HepG2 (cell line): Measurements from ENCODE around the gene PEPD.

Experiments used
- EZH2 ChIP-seq: conservative IDR thresholded peaks from 2 replicates; pipeline ENCODE4 v1.6.1; 2012; ENCODE audit warnings: mild to moderate bottlenecking, low read depth, low read length, moderate library complexity
- FOXK1 ChIP-seq: sonication (generic); formaldehyde crosslinking; IDR thresholded peaks from 2 replicates; pipeline ENCODE4 v1.4.0; 2020; ENCODE audit warnings: low read depth, missing genetic modification reagents, borderline replicate concordance
- NONO ChIP-seq, 2 experiments: fragments of 450-650 bp in 1 of 2; sonication (generic) in 1 of 2; formaldehyde crosslinking in 1 of 2; IDR thresholded peaks in 1 of 2; conservative IDR thresholded peaks in 1 of 2; 2 replicates each; pipeline versions ENCODE4 v1.6.1 to v1.8.0; 2017 to 2022; ENCODE audit warnings: mild to moderate bottlenecking in 1 of 2, missing genetic modification reagents in 1 of 2, moderate library complexity in 1 of 2
- POLR2A ChIP-seq, 2 experiments: IDR thresholded peaks; 2 replicates each; pipeline ENCODE4 v1.6.1; 2011; ENCODE audit warnings: low read depth in 2 of 2, low read length in 2 of 2, mild to moderate bottlenecking in 1 of 2, moderate library complexity in 1 of 2; ENCODE audit not compliant: insufficient read depth in 1 of 2
- YY1 ChIP-seq: IDR thresholded peaks from 2 replicates; pipeline ENCODE4 v1.6.1; 2011; ENCODE audit warnings: low read length, low read depth, moderate library complexity, mild to moderate bottlenecking; ENCODE audit not compliant: insufficient read depth, insufficient replicate concordance
- TF ChIP-seq, protein P1 (sequence below): IDR thresholded peaks from 2 replicates; pipeline ENCODE4 v1.6.1; 2012; ENCODE audit warnings: inconsistent platforms
- TF ChIP-seq, protein P2 (sequence below): sonication (generic); formaldehyde crosslinking; IDR thresholded peaks from 2 replicates; pipeline ENCODE4 v1.4.0; 2020; ENCODE audit warnings: mild to moderate bottlenecking, missing genetic modification reagents
- TF ChIP-seq, protein P3 (sequence below): sonication (generic); formaldehyde crosslinking; IDR thresholded peaks from 2 replicates; pipeline ENCODE4 v1.5.0; 2020; ENCODE audit warnings: mild to moderate bottlenecking, missing genetic modification reagents, moderate library complexity

DNA sequence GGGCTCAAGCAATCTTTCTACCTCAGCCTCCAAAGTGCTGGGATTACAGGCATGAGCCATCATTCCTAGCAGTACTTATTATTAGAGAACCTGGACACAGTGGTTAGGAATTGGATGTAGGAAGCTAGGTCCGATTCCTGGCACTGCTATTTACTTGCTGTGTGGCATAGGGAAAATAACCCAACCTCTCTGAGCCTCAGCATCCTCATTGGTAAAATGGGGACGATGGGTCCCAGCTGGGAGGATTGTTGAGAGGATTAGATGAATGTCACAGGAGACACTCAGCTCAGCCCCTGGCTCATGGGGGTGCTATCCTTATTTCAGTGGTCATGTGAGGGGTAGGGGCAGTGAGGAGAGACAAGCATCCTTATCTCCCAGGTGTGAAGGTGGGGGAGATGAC, 6.8 kb upstream of the PEPD start:
- no peak for TF ChIP-seq NONO (IDR thresholded peaks at IDR 0.05)
- no peak for TF ChIP-seq NONO (CRISPR knock-in tag; conservative IDR thresholded peaks at IDR 0.05)
- TF ChIP-seq FOXK1: no peak
- TF ChIP-seq, protein P1, sequence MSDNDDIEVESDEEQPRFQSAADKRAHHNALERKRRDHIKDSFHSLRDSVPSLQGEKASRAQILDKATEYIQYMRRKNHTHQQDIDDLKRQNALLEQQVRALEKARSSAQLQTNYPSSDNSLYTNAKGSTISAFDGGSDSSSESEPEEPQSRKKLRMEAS: no peak
- no peak for TF ChIP-seq EZH2
- TF ChIP-seq, protein P2, sequence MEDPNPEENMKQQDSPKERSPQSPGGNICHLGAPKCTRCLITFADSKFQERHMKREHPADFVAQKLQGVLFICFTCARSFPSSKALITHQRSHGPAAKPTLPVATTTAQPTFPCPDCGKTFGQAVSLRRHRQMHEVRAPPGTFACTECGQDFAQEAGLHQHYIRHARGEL (CRISPR knock-in tag): no peak
- no peak for TF ChIP-seq YY1
- TF ChIP-seq POLR2A (IDR thresholded peaks at IDR 0.05; ENCODE audit: insufficient read depth in 1 of 2, low read depth in 2 of 2, low read length in 2 of 2): no peak
- TF ChIP-seq, protein P3, sequence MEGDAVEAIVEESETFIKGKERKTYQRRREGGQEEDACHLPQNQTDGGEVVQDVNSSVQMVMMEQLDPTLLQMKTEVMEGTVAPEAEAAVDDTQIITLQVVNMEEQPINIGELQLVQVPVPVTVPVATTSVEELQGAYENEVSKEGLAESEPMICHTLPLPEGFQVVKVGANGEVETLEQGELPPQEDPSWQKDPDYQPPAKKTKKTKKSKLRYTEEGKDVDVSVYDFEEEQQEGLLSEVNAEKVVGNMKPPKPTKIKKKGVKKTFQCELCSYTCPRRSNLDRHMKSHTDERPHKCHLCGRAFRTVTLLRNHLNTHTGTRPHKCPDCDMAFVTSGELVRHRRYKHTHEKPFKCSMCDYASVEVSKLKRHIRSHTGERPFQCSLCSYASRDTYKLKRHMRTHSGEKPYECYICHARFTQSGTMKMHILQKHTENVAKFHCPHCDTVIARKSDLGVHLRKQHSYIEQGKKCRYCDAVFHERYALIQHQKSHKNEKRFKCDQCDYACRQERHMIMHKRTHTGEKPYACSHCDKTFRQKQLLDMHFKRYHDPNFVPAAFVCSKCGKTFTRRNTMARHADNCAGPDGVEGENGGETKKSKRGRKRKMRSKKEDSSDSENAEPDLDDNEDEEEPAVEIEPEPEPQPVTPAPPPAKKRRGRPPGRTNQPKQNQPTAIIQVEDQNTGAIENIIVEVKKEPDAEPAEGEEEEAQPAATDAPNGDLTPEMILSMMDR (CRISPR knock-in tag): no peak
